H9 (cell line): ENCODE measurements around the gene CYP2U1. TPM values are rescaled to one million over a fixed set of nuclear protein-coding genes. Genes with fewer than 3 reads are reported as not detected.

Experiments used
- DNase-seq: peaks from one replicate; pipeline ENCODE4 v3.0.0-alpha.2; 2017
- H2AFZ ChIP-seq: one replicate; pipeline ENCODE4 v1.6.1; 2013; ENCODE audit warnings: mild to moderate bottlenecking, low read length, control low read depth, moderate library complexity
- H2AK5ac ChIP-seq: 2 replicates; pipeline ENCODE4 v1.6.1; 2013; ENCODE audit warnings: low read length, control low read depth, mixed read lengths; ENCODE audit not compliant: insufficient read length
- H2BK120ac ChIP-seq: one replicate; pipeline ENCODE4 v1.6.1; 2013; ENCODE audit warnings: low read depth, mild to moderate bottlenecking, low read length, control low read depth, inconsistent platforms; ENCODE audit not compliant: poor library complexity, severe bottlenecking
- H2BK12ac ChIP-seq: 2 replicates; pipeline ENCODE4 v1.6.1; 2013; ENCODE audit warnings: low read length, control low read depth, mixed read lengths, low read depth; ENCODE audit not compliant: insufficient read length
- H2BK15ac ChIP-seq: 2 replicates; pipeline ENCODE4 v1.6.1; 2013; ENCODE audit warnings: low read depth, low read length, control low read depth
- H2BK20ac ChIP-seq: one replicate; pipeline ENCODE4 v1.6.1; 2013; ENCODE audit warnings: low read depth, mild to moderate bottlenecking, low read length, control low read depth, inconsistent platforms; ENCODE audit not compliant: poor library complexity, severe bottlenecking
- H2BK5ac ChIP-seq: 2 replicates; pipeline ENCODE4 v1.6.1; 2013; ENCODE audit warnings: low read length, control low read depth, mixed read lengths; ENCODE audit not compliant: insufficient read length
- H3K14ac ChIP-seq: 2 replicates; pipeline ENCODE4 v1.6.1; 2013; ENCODE audit warnings: low read length, control low read depth; ENCODE audit not compliant: insufficient read depth
- H3K18ac ChIP-seq: 2 replicates; pipeline ENCODE4 v1.6.1; 2013; ENCODE audit warnings: low read depth, mild to moderate bottlenecking, mixed read lengths, low read length, control low read depth; ENCODE audit not compliant: insufficient read length
- H3K23ac ChIP-seq: 2 replicates; pipeline ENCODE4 v1.6.1; 2013; ENCODE audit warnings: low read length, control low read depth, mixed read lengths, low read depth; ENCODE audit not compliant: insufficient read length
- H3K23me2 ChIP-seq: 2 replicates; pipeline ENCODE4 v1.6.1; 2013; ENCODE audit warnings: low read depth, mild to moderate bottlenecking, mixed read lengths, low read length, control low read depth; ENCODE audit not compliant: insufficient read length, poor library complexity, severe bottlenecking
- H3K27ac ChIP-seq: 2 replicates; pipeline ENCODE4 v1.5.1; 2013; ENCODE audit warnings: low read length, control low read depth, mixed read lengths, low read depth; ENCODE audit not compliant: insufficient read length
- H3K27me3 ChIP-seq: 2 replicates; pipeline ENCODE4 v1.6.1; 2013; ENCODE audit warnings: low read length, control low read depth, inconsistent platforms; ENCODE audit not compliant: insufficient read depth
- H3K4ac ChIP-seq: 2 replicates; pipeline ENCODE4 v1.6.1; 2013; ENCODE audit warnings: low read depth, mild to moderate bottlenecking, control low read depth, inconsistent platforms, low read length, moderate library complexity
- H3K4me1 ChIP-seq: 2 replicates; pipeline ENCODE4 v1.6.1; 2013; ENCODE audit warnings: low read length, control low read depth, inconsistent platforms; ENCODE audit not compliant: insufficient read depth
- H3K4me2 ChIP-seq: 2 replicates; pipeline ENCODE4 v1.6.1; 2013; ENCODE audit warnings: low read length, control low read depth, mixed read lengths; ENCODE audit not compliant: insufficient read length, insufficient read depth
- H3K56ac ChIP-seq: 2 replicates; pipeline ENCODE4 v1.6.1; 2013; ENCODE audit warnings: low read depth, mild to moderate bottlenecking, mixed read lengths, low read length, control low read depth; ENCODE audit not compliant: insufficient read length
- H3K79me1 ChIP-seq: 2 replicates; pipeline ENCODE4 v1.6.1; 2013; ENCODE audit warnings: low read depth, mild to moderate bottlenecking, moderate library complexity, low read length, control low read depth, inconsistent platforms; ENCODE audit not compliant: insufficient read depth, poor library complexity, severe bottlenecking
- H3K79me2 ChIP-seq: 2 replicates; pipeline ENCODE4 v1.6.1; 2013; ENCODE audit warnings: low read length, control low read depth, inconsistent platforms; ENCODE audit not compliant: insufficient read depth
- H3K9ac ChIP-seq: 2 replicates; pipeline ENCODE4 v1.6.1; 2013; ENCODE audit warnings: low read length, control low read depth, mixed read lengths; ENCODE audit not compliant: insufficient read length; ENCODE audit errors: extremely low read depth
- H3K9me3 ChIP-seq: one replicate; pipeline ENCODE4 v1.6.1; 2013; ENCODE audit warnings: low read depth, low read length, inconsistent platforms; ENCODE audit not compliant: control insufficient read depth
- H3T11ph ChIP-seq: one replicate; pipeline ENCODE4 v1.6.1; 2013; ENCODE audit warnings: mild to moderate bottlenecking, low read length, control low read depth, inconsistent platforms
- H4K20me1 ChIP-seq: one replicate; pipeline ENCODE4 v1.6.1; 2013; ENCODE audit not compliant: control insufficient read depth, insufficient read length, insufficient read depth
- H4K5ac ChIP-seq: 2 replicates; pipeline ENCODE4 v1.6.1; 2013; ENCODE audit warnings: low read depth, mild to moderate bottlenecking, mixed read lengths, low read length, control low read depth; ENCODE audit not compliant: insufficient read length
- H4K8ac ChIP-seq: replicated peaks from 2 replicates; pipeline ENCODE4 v1.6.1; 2013; ENCODE audit warnings: low read length, control low read depth, mixed read lengths, low read depth; ENCODE audit not compliant: insufficient read length
- H4K91ac ChIP-seq: 2 replicates; pipeline ENCODE4 v1.6.1; 2013; ENCODE audit warnings: low read depth, mild to moderate bottlenecking, moderate library complexity, mixed read lengths, low read length, control low read depth; ENCODE audit not compliant: insufficient read length
- H3K27ac Mint-ChIP-seq, 3 experiments: 2 replicates in 2 of 3; 3 replicates in 1 of 3; pipeline ENCODE4 v1.8.0; 2020 to 2021; ENCODE audit warnings: mixed read lengths in 3 of 3, mild to moderate bottlenecking in 1 of 3, moderate library complexity in 1 of 3
- H3K27me3 Mint-ChIP-seq: 2 replicates; pipeline ENCODE4 v1.8.0; 2021; ENCODE audit warnings: low read depth, mild to moderate bottlenecking, moderate library complexity, mixed read lengths
- H3K36me3 Mint-ChIP-seq, 3 experiments: 2 replicates in 2 of 3; 3 replicates in 1 of 3; pipeline ENCODE4 v1.8.0; 2020 to 2021; ENCODE audit warnings: low read depth in 3 of 3, mixed read lengths in 3 of 3; ENCODE audit not compliant: insufficient read depth in 1 of 3
- H3K4me1 Mint-ChIP-seq, 2 experiments: 2 replicates each; pipeline ENCODE4 v1.8.0; 2020; ENCODE audit warnings: mixed read lengths in 2 of 2
- H3K4me3 Mint-ChIP-seq, 2 experiments: 2 replicates in 1 of 2; 3 replicates in 1 of 2; pipeline ENCODE4 v1.8.0; 2020 to 2021; ENCODE audit warnings: mild to moderate bottlenecking in 2 of 2, mixed read lengths in 2 of 2, moderate library complexity in 1 of 2
- H3K9me3 Mint-ChIP-seq, 2 experiments: 2 replicates in 1 of 2; 3 replicates in 1 of 2; pipeline ENCODE4 v1.8.0; 2020; ENCODE audit warnings: mild to moderate bottlenecking in 2 of 2, mixed read lengths in 2 of 2, moderate library complexity in 1 of 2
- WGBS: extraction: QIAGEN DNeasy Blood & Tissue Kit; methylation state at CpG from one replicate; pipeline ENCODE4 v1.1.7; 2013; ENCODE audit warnings: missing lambda C conversion rate, low lambda C conversion rate, mixed read lengths; ENCODE audit not compliant: insufficient read length; ENCODE audit errors: extremely low coverage; 5-methylcytosine and 5-hydroxymethylcytosine counted together
- total RNA-seq: library from RNA; stranded (reverse); gene quantifications from 2 replicates; pipeline ENCODE4 v1.2.1, GENCODE V29; 2021
- TF ChIP-seq, protein P1 (sequence below): fragments of 200-600 bp; sonication (generic); conservative IDR thresholded peaks from 3 replicates; pipeline ENCODE4 v1.8.0; 2021; ENCODE audit warnings: antibody characterized with exemption, mild to moderate bottlenecking

Gene CYP2U1
- total RNA-seq, 1 experiment from 2014 or later: 9.6 TPM

DNA sequence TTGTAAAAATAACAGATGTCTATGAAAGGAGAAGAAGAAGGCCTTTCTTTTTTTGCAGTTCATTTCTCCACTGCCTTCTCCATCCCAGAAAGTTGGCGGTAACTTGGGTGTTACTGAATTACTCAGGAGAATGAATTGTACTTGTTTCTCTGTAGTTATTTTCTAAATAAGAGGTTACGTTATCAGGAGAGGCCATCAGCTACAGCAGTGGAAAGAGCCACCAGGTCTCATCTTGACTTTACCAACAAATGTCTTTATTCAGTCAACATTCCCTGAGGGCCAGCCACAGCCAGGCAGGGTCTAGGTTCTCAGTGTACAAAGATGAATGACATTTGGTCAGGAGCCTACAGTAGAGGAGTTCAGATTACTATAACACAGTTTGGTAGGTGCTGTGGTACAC is 66.4 kb downstream of the CYP2U1 start:
- no CpG with 5 or more reads among the region's 2 CpGs for WGBS
- H3K9me3 Mint-ChIP-seq: peaks cover 14 to 17% of the 10 kb centered on the region in 2 experiments
- peaks cover 36 to 58% (median 48%) of the 10 kb centered on the region in 3 experiments for H3K36me3 Mint-ChIP-seq
- no peak overlapping the region for H3K56ac ChIP-seq
- H2BK5ac ChIP-seq: no peak overlapping the region
- H3K9ac ChIP-seq: no peak overlapping the region
- H3K79me2 ChIP-seq: peaks cover 5% of the 10 kb centered on the region; the same call in 1 of the 2 replicates
- H3K27ac ChIP-seq: no peak overlapping the region
- H3K9me3 ChIP-seq: peaks cover 4% of the 10 kb centered on the region
- H3K14ac ChIP-seq: no peak overlapping the region
- no peak overlapping the region for H3K4me2 ChIP-seq
- H3K79me1 ChIP-seq: peaks cover 12% of the 10 kb centered on the region
- no peak overlapping the region for H2BK20ac ChIP-seq
- no peak overlapping the region for H2BK12ac ChIP-seq
- no peak overlapping the region for H4K5ac ChIP-seq
- H4K20me1 ChIP-seq: no peaks in the 10 kb centered on the region
- no peak overlapping the region for H3K4ac ChIP-seq
- H3K23ac ChIP-seq: no peak overlapping the region
- H3K23me2 ChIP-seq: no peaks in the 10 kb centered on the region
- H2BK120ac ChIP-seq: no peak overlapping the region
- H2BK15ac ChIP-seq: no peak overlapping the region
- H4K8ac ChIP-seq: no peak overlapping the region
- 0 out of 7 replicates have a peak overlapping the region, but pooled peaks of 1 of the 3 experiments have one; percentile 17 for H3K27ac Mint-ChIP-seq
- H3K4me3 Mint-ChIP-seq: no peak overlapping the region
- H2AK5ac ChIP-seq: no peak overlapping the region
- H4K91ac ChIP-seq: no peak overlapping the region
- H3K18ac ChIP-seq: no peak overlapping the region
- no peak overlapping the region for H3T11ph ChIP-seq
- no peaks in the 10 kb centered on the region for H3K27me3 Mint-ChIP-seq
- no peaks in the 10 kb centered on the region for H3K4me1 ChIP-seq
- H3K4me1 Mint-ChIP-seq: peaks cover 10 to 19% of the 10 kb centered on the region in 2 experiments
- TF ChIP-seq, protein P1, sequence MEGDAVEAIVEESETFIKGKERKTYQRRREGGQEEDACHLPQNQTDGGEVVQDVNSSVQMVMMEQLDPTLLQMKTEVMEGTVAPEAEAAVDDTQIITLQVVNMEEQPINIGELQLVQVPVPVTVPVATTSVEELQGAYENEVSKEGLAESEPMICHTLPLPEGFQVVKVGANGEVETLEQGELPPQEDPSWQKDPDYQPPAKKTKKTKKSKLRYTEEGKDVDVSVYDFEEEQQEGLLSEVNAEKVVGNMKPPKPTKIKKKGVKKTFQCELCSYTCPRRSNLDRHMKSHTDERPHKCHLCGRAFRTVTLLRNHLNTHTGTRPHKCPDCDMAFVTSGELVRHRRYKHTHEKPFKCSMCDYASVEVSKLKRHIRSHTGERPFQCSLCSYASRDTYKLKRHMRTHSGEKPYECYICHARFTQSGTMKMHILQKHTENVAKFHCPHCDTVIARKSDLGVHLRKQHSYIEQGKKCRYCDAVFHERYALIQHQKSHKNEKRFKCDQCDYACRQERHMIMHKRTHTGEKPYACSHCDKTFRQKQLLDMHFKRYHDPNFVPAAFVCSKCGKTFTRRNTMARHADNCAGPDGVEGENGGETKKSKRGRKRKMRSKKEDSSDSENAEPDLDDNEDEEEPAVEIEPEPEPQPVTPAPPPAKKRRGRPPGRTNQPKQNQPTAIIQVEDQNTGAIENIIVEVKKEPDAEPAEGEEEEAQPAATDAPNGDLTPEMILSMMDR: no peak
- no peak overlapping the region for H2AFZ ChIP-seq
- H3K27me3 ChIP-seq: no peaks in the 10 kb centered on the region
- DNase-seq: no peak
